DLD1 (cell line): Measurements from ENCODE around the gene PRRG1.
"Not testable (repeated sequence)": the region's sequence is repeated elsewhere in the genome, so short reads cannot be mapped to it uniquely, and the experiment has no call there.

Experiments
- in situ Hi-C: cut with HindIII; loops from 2 replicates; pipeline ENCODE4 v1.10.0; 2017; ENCODE audit warnings: low sequenced_read_pairs

PRRG1 gene

GRCh38 chrX:37371578-37371991, 22.4 kb downstream of the PRRG1 start:
- in situ Hi-C loops: no loop called here

GRCh38 chrX:37378404-37378803, 29.2 kb downstream of the PRRG1 start:
- in situ Hi-C loops: no loop called here

- in situ Hi-C loops: no loop called here
These were observed 29.7 kb downstream of the PRRG1 start for GRCh38 chrX:37378830-37379229.

GRCh38 chrX:37380256-37380655, 31.1 kb downstream of the PRRG1 start:
- in situ Hi-C loops: no loop called here

- in situ Hi-C loops: no loop called here
These were observed 31.8 kb downstream of the PRRG1 start for GRCh38 chrX:37380924-37381323.

- in situ Hi-C loops: no loop called here
These were observed 34.1 kb downstream of the PRRG1 start for GRCh38 chrX:37383313-37383712.

- in situ Hi-C loops: no loop called here
These were observed 39.2 kb downstream of the PRRG1 start for GRCh38 chrX:37388413-37388812.

- in situ Hi-C loops: no loop called here
These were observed 56.8 kb downstream of the PRRG1 start for GRCh38 chrX:37405956-37406355.

GRCh38 chrX:37407736-37408135, 58.6 kb downstream of the PRRG1 start:
- in situ Hi-C loops: no loop called here

- in situ Hi-C loops: no loop called here
These were observed 60.1 kb downstream of the PRRG1 start for GRCh38 chrX:37409278-37409677.

- in situ Hi-C loops: no loop called here
These were observed 71.0 kb downstream of the PRRG1 start for GRCh38 chrX:37420185-37420584.

GRCh38 chrX:37420756-37421155, 71.6 kb downstream of the PRRG1 start:
- in situ Hi-C loops: no loop called here

GRCh38 chrX:37424000-37424429, 74.9 kb downstream of the PRRG1 start:
- in situ Hi-C loops: no loop called here

GRCh38 chrX:37425370-37425769, 76.2 kb downstream of the PRRG1 start:
- in situ Hi-C loops: no loop called here

GRCh38 chrX:37428962-37429361, 79.8 kb downstream of the PRRG1 start:
- in situ Hi-C loops: not testable (repeated sequence)

- in situ Hi-C loops: no loop called here
These were observed 85.2 kb downstream of the PRRG1 start for GRCh38 chrX:37434362-37434761.

- in situ Hi-C loops: no loop called here
These were observed 88.0 kb downstream of the PRRG1 start for GRCh38 chrX:37437160-37437559.

GRCh38 chrX:37441377-37441776, 92.2 kb downstream of the PRRG1 start:
- in situ Hi-C loops: no loop called here

- in situ Hi-C loops: no loop called here
These were observed 96.0 kb downstream of the PRRG1 start for GRCh38 chrX:37445182-37445581.

GRCh38 chrX:37453821-37454220, 104.7 kb downstream of the PRRG1 start:
- in situ Hi-C loops: no loop called here

- in situ Hi-C loops: no loop called here
These were observed 105.5 kb downstream of the PRRG1 start for GRCh38 chrX:37454537-37455285.

- in situ Hi-C loops: no loop called here
These were observed 106.2 kb downstream of the PRRG1 start for GRCh38 chrX:37455381-37455780.

GRCh38 chrX:37460285-37460684, 111.1 kb downstream of the PRRG1 start:
- in situ Hi-C loops: not testable (repeated sequence)
